Measurements from ENCODE around the gene TPP1. TPM values are rescaled to one million over a fixed set of nuclear protein-coding genes. Genes with fewer than 3 reads are reported as not detected.
A peak's percentile ranks its signal among the peaks of the same experiment; 100 is the strongest.

TPP1 gene
- total RNA-seq, 6 donors from 2014 or later, result 71.6 to 240 (median 145) TPM

- TF ChIP-seq CTCF (IDR thresholded peaks at IDR 0.05) (no peak), EP300 (IDR thresholded peaks at IDR 0.05) (no peak), POLR2AphosphoS5 (IDR thresholded peaks at IDR 0.05) (no peak), POLR2A (IDR thresholded peaks at IDR 0.05) (no peak)
- no peak for DNase-seq
- peak overlapping the region in 3 of 4 donors; percentile 10 to 89 (median 86) for H3K27ac ChIP-seq
- H3K9me3 ChIP-seq, result no peaks in the 10 kb centered on the region
- WGBS, 2 donors, result 13 to 24% methylated on average over 1 of the region's 1 CpG
- H3K4me3 ChIP-seq, result no peak overlapping the region
- peaks cover 29 to 36% (median 33%) of the 10 kb centered on the region in 4 donors for H3K4me1 ChIP-seq
- no peak for ATAC-seq (ENCODE audit: low FRiP score in 2 of 2)
- H3K36me3 ChIP-seq, result no peaks in the 10 kb centered on the region
- no peaks in the 10 kb centered on the region for H3K27me3 ChIP-seq
Observed at GRCh38 chr11:6648501-6648900, 29.3 kb upstream of the TPP1 start.

- no peak overlapping the region for H3K4me3 ChIP-seq
- DNase-seq, result no peak
- H3K4me1 ChIP-seq, result peaks cover 27 to 37% (median 35%) of the 10 kb centered on the region in 4 donors
- H3K9me3 ChIP-seq, result no peaks in the 10 kb centered on the region
- H3K27ac ChIP-seq, result peak overlapping the region; percentile 58 to 89 (median 81)
- 87 to 100% methylated on average over 2 of the region's 2 CpGs for WGBS, 2 donors
- no peaks in the 10 kb centered on the region for H3K36me3 ChIP-seq
- no peaks in the 10 kb centered on the region for H3K27me3 ChIP-seq
- no peak for ATAC-seq (ENCODE audit: low FRiP score in 2 of 2)
- TF ChIP-seq CTCF (IDR thresholded peaks at IDR 0.05), result no peak
- TF ChIP-seq EP300 (IDR thresholded peaks at IDR 0.05), result no peak
- no peak for TF ChIP-seq POLR2AphosphoS5 (IDR thresholded peaks at IDR 0.05)
- no peak for TF ChIP-seq POLR2A (IDR thresholded peaks at IDR 0.05)
Observed at GRCh38 chr11:6647836-6648235, 28.6 kb upstream of the TPP1 start.

GRCh38 chr11:6646918-6647679, 27.9 kb upstream of the TPP1 start:
- H3K27me3 ChIP-seq, result no peaks in the 10 kb centered on the region
- H3K4me1 ChIP-seq, result peaks cover 27 to 39% (median 31%) of the 10 kb centered on the region in 4 donors
- H3K9me3 ChIP-seq, result no peaks in the 10 kb centered on the region
- no peak for TF ChIP-seq POLR2AphosphoS5 (IDR thresholded peaks at IDR 0.05)
- WGBS, 2 donors, result 44 to 45% methylated on average over 9 of the region's 9 CpGs
- DNase-seq, result peak in 1 of 2 donors; percentile 32
- no peak overlapping the region for H3K4me3 ChIP-seq
- H3K36me3 ChIP-seq, result no peaks in the 10 kb centered on the region
- ATAC-seq (ENCODE audit: low FRiP score in 2 of 2), result peak in 1 of 2 donors; percentile 40
- peak overlapping the region; percentile 58 to 89 (median 81) for H3K27ac ChIP-seq

GRCh38 chr11:6646576-6646917, 27.3 kb upstream of the TPP1 start:
- ATAC-seq (ENCODE audit: low FRiP score in 2 of 2), result peak; percentile 15 to 79
- no peak for DNase-seq
- WGBS, 2 donors, result 28 to 33% methylated on average over 3 of the region's 3 CpGs
- H3K4me3 ChIP-seq, result no peak overlapping the region
- TF ChIP-seq EP300 (IDR thresholded peaks at IDR 0.05), result no peak
- TF ChIP-seq POLR2AphosphoS5 (IDR thresholded peaks at IDR 0.05), result no peak
- no peaks in the 10 kb centered on the region for H3K9me3 ChIP-seq
- peak overlapping the region; percentile 58 to 89 (median 81) for H3K27ac ChIP-seq
- H3K4me1 ChIP-seq, result peaks cover 26 to 39% (median 31%) of the 10 kb centered on the region in 4 donors
- no peaks in the 10 kb centered on the region for H3K27me3 ChIP-seq
- H3K36me3 ChIP-seq, result no peaks in the 10 kb centered on the region

GRCh38 chr11:6646071-6646470, 26.8 kb upstream of the TPP1 start:
- ATAC-seq (ENCODE audit: low FRiP score in 2 of 2) (peak; percentile 28 to 83), DNase-seq (peak in 1 of 2 donors; percentile 75)
- H3K27me3 ChIP-seq, result no peaks in the 10 kb centered on the region
- peaks cover 26 to 39% (median 31%) of the 10 kb centered on the region in 4 donors for H3K4me1 ChIP-seq
- TF ChIP-seq POLR2AphosphoS5 (IDR thresholded peaks at IDR 0.05) (no peak), POLR2A (IDR thresholded peaks at IDR 0.05) (no peak), CTCF (IDR thresholded peaks at IDR 0.05) (no peak), EP300 (IDR thresholded peaks at IDR 0.05) (no peak)
- no peaks in the 10 kb centered on the region for H3K9me3 ChIP-seq
- H3K4me3 ChIP-seq, result no peak overlapping the region
- peak overlapping the region in 3 of 4 donors; percentile 59 to 86 (median 76) for H3K27ac ChIP-seq
- WGBS, 2 donors, result 45 to 50% methylated on average over 12 of the region's 12 CpGs
- no peaks in the 10 kb centered on the region for H3K36me3 ChIP-seq

All from upper lobe of left lung (tissue), 6 donors.